WTC11 (cell line): ENCODE measurements around the gene MRTFB. TPM values are rescaled to one million over a fixed set of nuclear protein-coding genes. Genes with fewer than 3 reads are reported as not detected.

ENCODE experiments used
- ATAC-seq: fragments of 200-7000 bp; cut with Tn5 transposase; 2 replicates; pipeline ENCODE4 v1.10.0; 2021; ENCODE audit warnings: mild to moderate bottlenecking, moderate library complexity
- CTCF ChIA-PET: fragments of 300-600 bp; sonication (Branson Sonifier 250); formaldehyde crosslinking; loops from one replicate; lab custom pipeline; 2021; ENCODE audit warnings: antibody characterized with exemption; lab: Charles Lee
- POLR2A ChIA-PET: fragments of 350-600 bp; sonication (Branson Sonifier 250); formaldehyde crosslinking; loops from one replicate; lab custom pipeline; 2021; ENCODE audit warnings: antibody characterized with exemption; lab: Charles Lee
- DNase-seq: peaks from one replicate; pipeline ENCODE4 v3.0.0; 2021; ENCODE audit warnings: low spot score
- H3K27ac Mint-ChIP-seq: 2 replicates; pipeline ENCODE4 v1.8.0; 2021; ENCODE audit warnings: mixed read lengths
- H3K27me3 Mint-ChIP-seq: 2 replicates; pipeline ENCODE4 v1.8.0; 2021; ENCODE audit warnings: low read depth, mild to moderate bottlenecking, moderate library complexity, mixed read lengths
- H3K36me3 Mint-ChIP-seq: 2 replicates; pipeline ENCODE4 v1.8.0; 2021; ENCODE audit warnings: mixed read lengths
- H3K4me1 Mint-ChIP-seq: 2 replicates; pipeline ENCODE4 v1.8.0; 2022; ENCODE audit warnings: mixed read lengths
- H3K4me3 Mint-ChIP-seq: 2 replicates; pipeline ENCODE4 v1.8.0; 2021; ENCODE audit warnings: mild to moderate bottlenecking, moderate library complexity, mixed read lengths
- H3K9me3 Mint-ChIP-seq: 2 replicates; pipeline ENCODE4 v1.8.0; 2021; ENCODE audit warnings: mixed read lengths
- AFF4 ChIP-seq: sonication (generic); formaldehyde crosslinking; IDR thresholded peaks from 2 replicates; pipeline ENCODE4 v1.8.1; 2023; ENCODE audit warnings: mild to moderate bottlenecking, missing genetic modification reagents, borderline replicate concordance
- ARID4B ChIP-seq: sonication (generic); formaldehyde crosslinking; IDR thresholded peaks from 2 replicates; pipeline ENCODE4 v1.8.0; 2023; ENCODE audit warnings: missing genetic modification reagents, mild to moderate bottlenecking, borderline replicate concordance
- CREB1 ChIP-seq: sonication (generic); formaldehyde crosslinking; IDR thresholded peaks from 2 replicates; pipeline ENCODE4 v1.8.0; 2023; ENCODE audit warnings: mild to moderate bottlenecking, missing genetic modification reagents
- FOXK1 ChIP-seq: sonication (generic); formaldehyde crosslinking; IDR thresholded peaks from 2 replicates; pipeline ENCODE4 v1.8.0; 2022; ENCODE audit warnings: mild to moderate bottlenecking, moderate library complexity, missing genetic modification reagents
- GRHL2 ChIP-seq: fragments of 250-450 bp; sonication (Bioruptor Pico); IDR thresholded peaks from 2 replicates; pipeline ENCODE4 v1.8.0; 2022; ENCODE audit warnings: mild to moderate bottlenecking, moderate library complexity; ENCODE audit not compliant: insufficient replicate concordance, severe bottlenecking
- NFATC4 ChIP-seq: fragments of 250-450 bp; sonication (Bioruptor Pico); IDR thresholded peaks from 2 replicates; pipeline ENCODE4 v1.9.0; 2021; ENCODE audit warnings: mild to moderate bottlenecking
- NR1H2 ChIP-seq: sonication (generic); formaldehyde crosslinking; IDR thresholded peaks from 2 replicates; pipeline ENCODE4 v1.9.0; 2021; ENCODE audit warnings: mild to moderate bottlenecking, moderate library complexity, missing genetic modification reagents
- OVOL2 ChIP-seq: fragments of 250-450 bp; sonication (Bioruptor Pico); IDR thresholded peaks from 2 replicates; pipeline ENCODE4 v1.9.0; 2021; ENCODE audit warnings: mild to moderate bottlenecking, borderline replicate concordance
- PREB ChIP-seq: sonication (generic); formaldehyde crosslinking; IDR thresholded peaks from 2 replicates; pipeline ENCODE4 v1.8.1; 2022; ENCODE audit warnings: mild to moderate bottlenecking, missing genetic modification reagents, moderate library complexity, borderline replicate concordance
- RELA ChIP-seq: sonication (generic); formaldehyde crosslinking; IDR thresholded peaks from 2 replicates; pipeline ENCODE4 v1.8.1; 2022; ENCODE audit warnings: missing genetic modification reagents, mild to moderate bottlenecking, borderline replicate concordance
- SOX15 ChIP-seq: fragments of 250-450 bp; sonication (Bioruptor Pico); IDR thresholded peaks from 2 replicates; pipeline ENCODE4 v1.9.0; 2021; ENCODE audit warnings: mild to moderate bottlenecking
- ZNF425 ChIP-seq: fragments of 250-450 bp; sonication (Bioruptor Pico); conservative IDR thresholded peaks from 2 replicates; pipeline ENCODE4 v1.9.0; 2021; ENCODE audit warnings: mild to moderate bottlenecking
- total RNA-seq: library from RNA; stranded (reverse); gene quantifications from 3 replicates; pipeline ENCODE4 v1.2.3, GENCODE V29; 2021
- TF ChIP-seq, protein P1 (sequence below): sonication (generic); formaldehyde crosslinking; IDR thresholded peaks from 2 replicates; pipeline ENCODE4 v1.8.0; 2022; ENCODE audit warnings: missing genetic modification reagents
- TF ChIP-seq, protein P2 (sequence below): sonication (generic); formaldehyde crosslinking; IDR thresholded peaks from 2 replicates; pipeline ENCODE4 v1.8.0; 2023; ENCODE audit warnings: mild to moderate bottlenecking, missing genetic modification reagents
- TF ChIP-seq, protein P3 (sequence below): sonication (generic); formaldehyde crosslinking; IDR thresholded peaks from 2 replicates; pipeline ENCODE4 v1.8.0; 2023; ENCODE audit warnings: missing genetic modification reagents

Gene MRTFB
- total RNA-seq, 1 experiment from 2014 or later: 30.8 TPM

GRCh38 chr16:14086477-14086876, 15.4 kb downstream of the MRTFB start:
- H3K36me3 Mint-ChIP-seq: peaks cover 16% of the 10 kb centered on the region
- H3K27me3 Mint-ChIP-seq: no peaks in the 10 kb centered on the region
- CTCF ChIA-PET: interaction anchor here (0.9 to 1.2 kb wide), 3 partner anchors 100 to 166 kb away, joined by 3 to 4 read pairs (median 3); partner anchors contain the start of gene ERCC4
- POLR2A ChIA-PET: no interaction called here
- no peak overlapping the region for H3K4me3 Mint-ChIP-seq
- H3K4me1 Mint-ChIP-seq: peaks cover 17% of the 10 kb centered on the region
- H3K27ac Mint-ChIP-seq: no peak overlapping the region; the same call in 1 of the 2 replicates
- ATAC-seq (no peak), DNase-seq (no peak)
- no peaks in the 10 kb centered on the region for H3K9me3 Mint-ChIP-seq
- no peak for TF ChIP-seq OVOL2 (CRISPR knock-in tag)
- TF ChIP-seq, protein P1, sequence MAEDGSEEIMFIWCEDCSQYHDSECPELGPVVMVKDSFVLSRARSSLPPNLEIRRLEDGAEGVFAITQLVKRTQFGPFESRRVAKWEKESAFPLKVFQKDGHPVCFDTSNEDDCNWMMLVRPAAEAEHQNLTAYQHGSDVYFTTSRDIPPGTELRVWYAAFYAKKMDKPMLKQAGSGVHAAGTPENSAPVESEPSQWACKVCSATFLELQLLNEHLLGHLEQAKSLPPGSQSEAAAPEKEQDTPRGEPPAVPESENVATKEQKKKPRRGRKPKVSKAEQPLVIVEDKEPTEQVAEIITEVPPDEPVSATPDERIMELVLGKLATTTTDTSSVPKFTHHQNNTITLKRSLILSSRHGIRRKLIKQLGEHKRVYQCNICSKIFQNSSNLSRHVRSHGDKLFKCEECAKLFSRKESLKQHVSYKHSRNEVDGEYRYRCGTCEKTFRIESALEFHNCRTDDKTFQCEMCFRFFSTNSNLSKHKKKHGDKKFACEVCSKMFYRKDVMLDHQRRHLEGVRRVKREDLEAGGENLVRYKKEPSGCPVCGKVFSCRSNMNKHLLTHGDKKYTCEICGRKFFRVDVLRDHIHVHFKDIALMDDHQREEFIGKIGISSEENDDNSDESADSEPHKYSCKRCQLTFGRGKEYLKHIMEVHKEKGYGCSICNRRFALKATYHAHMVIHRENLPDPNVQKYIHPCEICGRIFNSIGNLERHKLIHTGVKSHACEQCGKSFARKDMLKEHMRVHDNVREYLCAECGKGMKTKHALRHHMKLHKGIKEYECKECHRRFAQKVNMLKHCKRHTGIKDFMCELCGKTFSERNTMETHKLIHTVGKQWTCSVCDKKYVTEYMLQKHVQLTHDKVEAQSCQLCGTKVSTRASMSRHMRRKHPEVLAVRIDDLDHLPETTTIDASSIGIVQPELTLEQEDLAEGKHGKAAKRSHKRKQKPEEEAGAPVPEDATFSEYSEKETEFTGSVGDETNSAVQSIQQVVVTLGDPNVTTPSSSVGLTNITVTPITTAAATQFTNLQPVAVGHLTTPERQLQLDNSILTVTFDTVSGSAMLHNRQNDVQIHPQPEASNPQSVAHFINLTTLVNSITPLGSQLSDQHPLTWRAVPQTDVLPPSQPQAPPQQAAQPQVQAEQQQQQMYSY (CRISPR knock-in tag): no peak
- no peak for TF ChIP-seq CREB1 (CRISPR knock-in tag)
- TF ChIP-seq FOXK1 (CRISPR knock-in tag): no peak
- TF ChIP-seq RELA (CRISPR knock-in tag): no peak
- TF ChIP-seq, protein P2, sequence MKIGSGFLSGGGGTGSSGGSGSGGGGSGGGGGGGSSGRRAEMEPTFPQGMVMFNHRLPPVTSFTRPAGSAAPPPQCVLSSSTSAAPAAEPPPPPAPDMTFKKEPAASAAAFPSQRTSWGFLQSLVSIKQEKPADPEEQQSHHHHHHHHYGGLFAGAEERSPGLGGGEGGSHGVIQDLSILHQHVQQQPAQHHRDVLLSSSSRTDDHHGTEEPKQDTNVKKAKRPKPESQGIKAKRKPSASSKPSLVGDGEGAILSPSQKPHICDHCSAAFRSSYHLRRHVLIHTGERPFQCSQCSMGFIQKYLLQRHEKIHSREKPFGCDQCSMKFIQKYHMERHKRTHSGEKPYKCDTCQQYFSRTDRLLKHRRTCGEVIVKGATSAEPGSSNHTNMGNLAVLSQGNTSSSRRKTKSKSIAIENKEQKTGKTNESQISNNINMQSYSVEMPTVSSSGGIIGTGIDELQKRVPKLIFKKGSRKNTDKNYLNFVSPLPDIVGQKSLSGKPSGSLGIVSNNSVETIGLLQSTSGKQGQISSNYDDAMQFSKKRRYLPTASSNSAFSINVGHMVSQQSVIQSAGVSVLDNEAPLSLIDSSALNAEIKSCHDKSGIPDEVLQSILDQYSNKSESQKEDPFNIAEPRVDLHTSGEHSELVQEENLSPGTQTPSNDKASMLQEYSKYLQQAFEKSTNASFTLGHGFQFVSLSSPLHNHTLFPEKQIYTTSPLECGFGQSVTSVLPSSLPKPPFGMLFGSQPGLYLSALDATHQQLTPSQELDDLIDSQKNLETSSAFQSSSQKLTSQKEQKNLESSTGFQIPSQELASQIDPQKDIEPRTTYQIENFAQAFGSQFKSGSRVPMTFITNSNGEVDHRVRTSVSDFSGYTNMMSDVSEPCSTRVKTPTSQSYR (CRISPR knock-in tag): no peak

DNA sequence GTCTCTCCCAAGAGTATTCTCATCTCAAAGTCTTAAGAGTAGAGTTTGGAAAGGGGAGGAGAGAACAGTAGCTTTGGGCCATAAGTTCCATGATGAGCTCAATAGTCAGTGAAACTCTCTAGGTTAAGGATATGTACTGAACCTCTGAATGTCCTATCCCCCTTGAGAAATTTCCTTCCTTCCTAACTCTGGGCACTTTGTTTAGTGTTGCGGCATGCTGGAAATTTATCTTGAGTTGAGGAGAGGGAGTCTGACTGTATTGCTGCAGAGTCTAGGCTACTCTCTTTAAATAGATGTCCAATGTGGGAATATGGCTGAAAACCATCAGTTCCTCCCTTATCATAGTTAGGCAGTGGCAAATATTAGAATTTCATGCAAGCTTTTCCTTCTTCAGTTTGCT, 16.1 kb downstream of the MRTFB start:
- no peak for ATAC-seq
- Mint-ChIP-seq H3K27ac (no peak overlapping the region), H3K4me1 (peaks cover 17% of the 10 kb centered on the region), H3K36me3 (peaks cover 9% of the 10 kb centered on the region), H3K9me3 (no peaks in the 10 kb centered on the region), H3K27me3 (no peaks in the 10 kb centered on the region), H3K4me3 (no peak overlapping the region)
- POLR2A ChIA-PET: no interaction called here
- CTCF ChIA-PET: interaction anchor here (0.9 to 1.2 kb wide), 3 partner anchors 99 to 167 kb away, joined by 3 to 4 read pairs (median 3); partner anchors contain the start of gene ERCC4
- no peak for DNase-seq
- no peak for TF ChIP-seq NR1H2 (CRISPR knock-in tag)
- TF ChIP-seq NFATC4 (CRISPR knock-in tag): no peak
- TF ChIP-seq AFF4 (CRISPR knock-in tag): no peak
- TF ChIP-seq PREB (CRISPR knock-in tag): no peak
- TF ChIP-seq, protein P3, sequence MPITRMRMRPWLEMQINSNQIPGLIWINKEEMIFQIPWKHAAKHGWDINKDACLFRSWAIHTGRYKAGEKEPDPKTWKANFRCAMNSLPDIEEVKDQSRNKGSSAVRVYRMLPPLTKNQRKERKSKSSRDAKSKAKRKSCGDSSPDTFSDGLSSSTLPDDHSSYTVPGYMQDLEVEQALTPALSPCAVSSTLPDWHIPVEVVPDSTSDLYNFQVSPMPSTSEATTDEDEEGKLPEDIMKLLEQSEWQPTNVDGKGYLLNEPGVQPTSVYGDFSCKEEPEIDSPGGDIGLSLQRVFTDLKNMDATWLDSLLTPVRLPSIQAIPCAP (CRISPR knock-in tag): no peak
- TF ChIP-seq GRHL2 (CRISPR knock-in tag): no peak
- TF ChIP-seq SOX15 (CRISPR knock-in tag): no peak
- TF ChIP-seq ZNF425 (CRISPR knock-in tag): no peak
- no peak for TF ChIP-seq ARID4B
